Keratinocyte (primary cell): ENCODE results near the gene BNC2.

Experiments used
- EZH2 ChIP-seq: IDR thresholded peaks from one replicate; pipeline ENCODE4 v1.6.1; 2012; ENCODE audit warnings: inconsistent platforms, mild to moderate bottlenecking, low read length, moderate library complexity
- TF ChIP-seq, protein P1 (sequence below), 3 experiments: IDR thresholded peaks in 1 of 3; conservative IDR thresholded peaks in 1 of 3; optimal IDR thresholded peaks in 1 of 3; 2 replicates in 2 of 3; 3 replicates in 1 of 3; pipeline versions ENCODE3 to v1.5.1; 2011; ENCODE audit warnings: low read length in 3 of 3, mild to moderate bottlenecking in 3 of 3, moderate library complexity in 2 of 3, control low read depth in 1 of 3, inconsistent platforms in 1 of 3; ENCODE audit not compliant: insufficient read depth in 2 of 3; ENCODE audit errors: extremely low read depth in 1 of 3

- no peak for TF ChIP-seq EZH2
- TF ChIP-seq, protein P1, sequence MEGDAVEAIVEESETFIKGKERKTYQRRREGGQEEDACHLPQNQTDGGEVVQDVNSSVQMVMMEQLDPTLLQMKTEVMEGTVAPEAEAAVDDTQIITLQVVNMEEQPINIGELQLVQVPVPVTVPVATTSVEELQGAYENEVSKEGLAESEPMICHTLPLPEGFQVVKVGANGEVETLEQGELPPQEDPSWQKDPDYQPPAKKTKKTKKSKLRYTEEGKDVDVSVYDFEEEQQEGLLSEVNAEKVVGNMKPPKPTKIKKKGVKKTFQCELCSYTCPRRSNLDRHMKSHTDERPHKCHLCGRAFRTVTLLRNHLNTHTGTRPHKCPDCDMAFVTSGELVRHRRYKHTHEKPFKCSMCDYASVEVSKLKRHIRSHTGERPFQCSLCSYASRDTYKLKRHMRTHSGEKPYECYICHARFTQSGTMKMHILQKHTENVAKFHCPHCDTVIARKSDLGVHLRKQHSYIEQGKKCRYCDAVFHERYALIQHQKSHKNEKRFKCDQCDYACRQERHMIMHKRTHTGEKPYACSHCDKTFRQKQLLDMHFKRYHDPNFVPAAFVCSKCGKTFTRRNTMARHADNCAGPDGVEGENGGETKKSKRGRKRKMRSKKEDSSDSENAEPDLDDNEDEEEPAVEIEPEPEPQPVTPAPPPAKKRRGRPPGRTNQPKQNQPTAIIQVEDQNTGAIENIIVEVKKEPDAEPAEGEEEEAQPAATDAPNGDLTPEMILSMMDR (optimal IDR thresholded peaks at IDR 0.05 in 1 of 3, IDR thresholded peaks at IDR 0.05 in 1 of 3, conservative IDR thresholded peaks at IDR 0.05 in 1 of 3; ENCODE audit: extremely low read depth in 1 of 3, insufficient read depth in 2 of 3, low read length in 3 of 3), result no peak
Observed at GRCh38 chr9:16544842-16545241, 325.6 kb downstream of the BNC2 start.
